Duodenal mucosa (tissue), 2 donors: Measurements from ENCODE around the gene TIMP3.

Source experiments
- H3K27ac ChIP-seq: one replicate; pipeline ENCODE4 v1.7.0; 2013; ENCODE audit warnings: low read depth, low read length
- H3K27me3 ChIP-seq, 2 donors: one replicate each; pipeline ENCODE4 v1.7.0; 2013; ENCODE audit warnings: low read length in 2 of 2, control low read depth in 1 of 2; ENCODE audit not compliant: insufficient read depth in 2 of 2, control insufficient read depth in 1 of 2
- H3K36me3 ChIP-seq, 2 donors: one replicate each; pipeline ENCODE4 v1.7.0; 2013; ENCODE audit warnings: low read length in 2 of 2, control low read depth in 1 of 2; ENCODE audit not compliant: insufficient read depth in 2 of 2, control insufficient read depth in 1 of 2
- H3K4me1 ChIP-seq, 2 donors: one replicate each; pipeline ENCODE4 v1.7.0; 2013; ENCODE audit warnings: low read length in 2 of 2, control low read depth in 1 of 2; ENCODE audit not compliant: insufficient read depth in 2 of 2, control insufficient read depth in 1 of 2
- H3K4me3 ChIP-seq, 2 donors: one replicate each; pipeline ENCODE4 v1.7.0; 2013; ENCODE audit warnings: low read length in 2 of 2, low read depth in 1 of 2
- H3K9ac ChIP-seq, 2 donors: one replicate each; pipeline ENCODE4 v1.7.0; 2013; ENCODE audit warnings: low read length in 2 of 2, low read depth in 1 of 2
- H3K9me3 ChIP-seq, 2 donors: one replicate each; pipeline ENCODE4 v1.7.0; 2013; ENCODE audit warnings: low read length in 2 of 2, control low read depth in 1 of 2; ENCODE audit not compliant: control insufficient read depth in 1 of 2

Gene TIMP3

DNA sequence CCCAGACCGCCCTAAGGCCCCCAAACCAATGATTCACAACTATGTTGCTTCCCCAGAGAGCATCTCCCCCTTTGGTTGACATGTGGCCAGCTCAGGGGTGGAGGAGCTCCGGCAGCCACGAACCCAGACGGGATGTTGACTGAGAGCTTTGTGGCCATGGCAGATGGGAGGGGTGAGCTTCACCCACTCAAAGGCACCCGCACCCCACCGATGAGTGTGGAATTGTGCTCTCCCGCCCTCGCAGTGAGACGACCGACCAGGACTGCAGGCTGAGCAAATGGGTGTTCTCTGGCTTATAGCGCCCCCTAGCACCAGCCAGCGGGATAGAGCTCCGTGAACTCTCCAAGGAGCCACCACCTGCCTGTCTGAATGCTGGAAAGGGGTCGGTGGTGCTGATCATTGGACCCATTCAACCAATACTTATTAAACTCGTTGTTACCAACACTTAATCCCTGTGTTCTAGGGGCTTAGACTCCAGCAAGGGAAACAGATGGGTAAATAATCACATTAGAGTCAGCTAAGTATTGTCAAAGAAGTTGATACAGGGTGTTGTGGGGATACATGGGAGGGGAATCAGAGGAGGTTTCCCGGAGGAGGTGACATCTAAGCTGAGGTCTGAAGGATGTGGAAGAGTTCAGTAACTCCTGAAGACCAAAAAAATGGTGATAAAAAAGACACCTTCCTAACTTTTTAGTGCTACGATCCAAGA lies 4.5 kb upstream of the TIMP3 start:
- H3K4me3 ChIP-seq: no peak overlapping the region

DNA sequence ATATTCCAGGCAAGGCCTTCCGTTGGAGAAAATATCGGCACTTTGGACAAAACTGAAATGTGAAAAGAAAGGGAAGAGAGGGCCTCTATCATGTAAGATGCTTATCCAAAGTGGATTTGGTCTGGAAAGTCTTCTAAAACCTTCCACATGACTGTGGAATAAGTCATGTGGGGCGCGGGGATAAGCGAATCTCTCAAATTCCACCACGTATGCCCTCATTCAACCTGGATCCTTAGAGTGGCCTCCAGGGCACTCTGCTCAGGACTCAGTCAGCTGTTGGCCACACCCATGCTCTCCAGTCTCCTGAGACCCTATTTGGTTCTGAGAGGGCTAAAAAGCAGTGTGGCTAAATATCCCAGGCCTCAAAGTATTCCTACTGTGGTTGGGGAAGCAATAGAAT lies 2.0 kb upstream of the TIMP3 start:
- H3K4me1 ChIP-seq: peaks cover 4 to 6% of the 10 kb centered on the region in 2 donors
- H3K9me3 ChIP-seq: no peaks in the 10 kb centered on the region
- no peak overlapping the region for H3K27ac ChIP-seq
- H3K4me3 ChIP-seq: no peak overlapping the region
- no peak overlapping the region for H3K9ac ChIP-seq
- no peaks in the 10 kb centered on the region for H3K36me3 ChIP-seq
- H3K27me3 ChIP-seq: peaks cover 18 to 32% of the 10 kb centered on the region in 2 donors

More for the DNA sequence above, 4.5 kb upstream of the TIMP3 start:
- H3K27me3 ChIP-seq: peaks cover 10 to 15% of the 10 kb centered on the region in 2 donors
- no peaks in the 10 kb centered on the region for H3K36me3 ChIP-seq
- H3K4me1 ChIP-seq: peaks cover 4 to 6% of the 10 kb centered on the region in 2 donors
- no peaks in the 10 kb centered on the region for H3K9me3 ChIP-seq
- H3K27ac ChIP-seq: no peak overlapping the region
- no peak overlapping the region for H3K9ac ChIP-seq

DNA sequence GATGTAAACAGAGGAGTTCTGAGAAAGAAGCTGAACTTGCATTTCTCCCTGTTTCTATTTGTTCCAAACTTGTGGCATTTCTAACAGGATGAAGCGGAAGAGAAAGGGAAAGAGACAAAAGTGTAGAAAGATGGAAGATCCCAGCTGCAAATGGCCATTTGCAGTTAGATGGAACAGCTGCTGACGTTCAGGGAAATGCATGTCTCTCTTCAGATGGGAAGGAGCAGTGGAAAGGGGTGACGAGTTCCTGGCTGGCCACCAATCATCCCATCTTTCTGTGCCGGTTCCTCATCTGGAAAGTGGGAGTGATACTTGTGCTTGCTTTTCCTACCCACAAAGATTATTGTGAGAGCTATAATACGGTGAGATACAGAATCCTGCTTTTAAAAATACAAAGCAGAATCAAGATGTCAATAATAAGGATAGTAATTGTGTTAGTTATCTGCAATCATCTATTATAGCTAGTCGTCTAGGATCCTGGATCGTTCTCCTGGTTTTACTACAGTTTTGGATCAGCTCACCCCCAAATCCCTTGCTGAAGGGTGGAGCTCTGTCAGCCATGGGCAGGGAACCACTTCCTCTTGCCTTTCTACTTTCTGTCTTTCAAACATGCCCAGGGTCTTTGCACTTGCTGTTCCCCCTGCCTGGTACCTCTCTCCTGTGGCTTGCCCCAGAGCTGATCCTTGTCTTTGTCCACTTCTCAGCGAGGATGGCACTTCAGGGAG lies 1.2 kb upstream of the TIMP3 start:
- no peak overlapping the region for H3K27ac ChIP-seq
- no peaks in the 10 kb centered on the region for H3K9me3 ChIP-seq
- H3K9ac ChIP-seq: no peak overlapping the region
- no peaks in the 10 kb centered on the region for H3K36me3 ChIP-seq
- H3K4me3 ChIP-seq: no peak overlapping the region
- H3K4me1 ChIP-seq: peaks cover 4 to 6% of the 10 kb centered on the region in 2 donors
- H3K27me3 ChIP-seq: peaks cover 18 to 32% of the 10 kb centered on the region in 2 donors

DNA sequence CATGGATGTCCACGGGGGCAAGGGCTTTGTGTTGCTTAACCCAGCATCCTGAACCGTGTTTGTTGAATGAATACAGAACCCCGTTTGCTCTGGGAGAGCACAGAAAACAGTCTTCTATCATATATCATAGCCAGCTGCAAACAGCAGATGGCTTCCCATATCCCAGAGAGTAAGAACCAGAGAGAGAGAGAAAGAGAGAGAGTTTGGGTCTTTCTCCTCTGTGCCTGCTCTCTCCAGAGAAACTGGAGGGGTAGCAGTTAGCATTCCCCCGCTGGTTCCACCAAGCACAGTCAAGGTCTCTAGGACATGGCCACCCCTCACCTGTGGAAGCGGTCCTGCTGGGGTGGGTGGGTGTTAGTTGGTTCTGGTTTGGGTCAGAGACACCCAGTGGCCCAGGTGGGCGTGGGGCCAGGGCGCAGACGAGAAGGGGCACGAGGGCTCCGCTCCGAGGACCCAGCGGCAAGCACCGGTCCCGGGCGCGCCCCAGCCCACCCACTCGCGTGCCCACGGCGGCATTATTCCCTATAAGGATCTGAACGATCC lies 440 bp upstream of the TIMP3 start:
- Histone ChIP-seq H3K4me1 (peaks cover 4 to 6% of the 10 kb centered on the region in 2 donors), H3K9me3 (no peaks in the 10 kb centered on the region), H3K27me3 (peaks cover 18 to 32% of the 10 kb centered on the region in 2 donors), H3K27ac (peak overlapping the region; percentile 65), H3K36me3 (no peaks in the 10 kb centered on the region), H3K9ac (peak overlapping the region; percentile 16 to 18), H3K4me3 (peak overlapping the region in 1 of 2 donors; percentile 15)

DNA sequence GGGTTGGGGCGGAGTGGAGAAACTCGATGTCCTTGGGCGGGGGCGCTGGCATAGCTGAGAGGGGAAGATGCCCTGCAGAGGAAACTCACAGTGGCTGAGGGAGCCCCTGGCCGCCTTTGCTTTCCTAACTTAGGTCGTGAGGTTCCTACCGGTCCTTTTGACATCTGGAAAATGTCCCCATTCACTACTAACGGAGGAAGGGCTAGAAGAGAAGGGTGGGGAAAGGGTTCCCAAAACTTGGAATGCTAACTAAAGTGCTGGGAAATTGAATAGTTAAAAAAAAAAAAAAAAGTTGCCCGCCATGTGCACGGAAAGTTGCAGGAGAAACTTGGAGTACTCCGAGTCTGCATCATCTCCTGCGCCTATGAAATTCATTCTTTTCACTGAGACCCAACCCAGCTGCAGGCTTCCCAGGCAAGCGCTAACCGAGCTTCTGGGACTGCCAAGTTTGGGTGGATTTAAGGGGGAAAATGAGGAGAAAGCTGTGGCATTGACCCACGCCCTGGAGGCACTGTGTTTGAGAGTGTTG lies 796 bp downstream of the TIMP3 start:
- Histone ChIP-seq H3K9me3 (no peaks in the 10 kb centered on the region), H3K36me3 (no peaks in the 10 kb centered on the region), H3K27me3 (peaks cover 18 to 32% of the 10 kb centered on the region in 2 donors), H3K27ac (peak overlapping the region; percentile 48), H3K4me3 (peak overlapping the region; percentile 61 to 63), H3K4me1 (peaks cover 0 to 4% of the 10 kb centered on the region in 2 donors), H3K9ac (peak overlapping the region; percentile 47 to 49)

DNA sequence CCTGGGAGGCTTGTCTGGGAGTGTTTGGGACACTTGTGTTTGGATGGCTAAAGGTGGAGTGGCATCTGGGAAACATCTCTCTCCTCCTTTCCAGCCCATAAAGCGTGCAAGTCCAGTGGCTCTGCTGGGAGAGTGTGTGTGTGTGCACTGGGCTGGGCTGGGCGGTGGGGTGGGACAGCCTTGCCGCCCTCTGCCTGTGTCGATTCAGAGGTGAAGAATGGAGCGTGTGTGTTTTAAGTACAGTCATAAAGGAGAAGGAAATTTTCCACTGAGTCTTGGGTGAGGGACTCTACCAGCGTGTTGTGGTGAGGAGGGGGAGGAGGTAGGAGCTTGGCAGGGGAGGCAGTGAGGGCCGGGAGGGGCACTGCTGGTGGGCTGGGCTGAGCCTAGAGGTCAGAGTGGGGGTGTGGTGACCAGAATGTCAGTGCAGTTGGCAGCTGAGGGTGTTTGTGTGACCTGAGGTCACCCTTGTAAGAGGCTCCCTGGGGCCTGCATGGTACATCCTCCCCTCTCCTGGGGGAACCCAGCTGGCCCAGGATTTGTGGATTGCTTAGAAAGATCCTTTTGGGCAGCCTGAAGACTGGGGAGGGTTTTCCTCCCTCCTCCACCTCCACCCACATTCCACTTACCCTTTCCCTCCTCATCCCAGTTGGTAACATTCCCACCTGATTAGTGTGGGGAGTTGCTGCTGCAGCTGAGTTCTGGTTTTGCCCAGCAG lies 1.7 kb downstream of the TIMP3 start:
- peak overlapping the region; percentile 48 for H3K27ac ChIP-seq
- H3K27me3 ChIP-seq: peaks cover 18 to 32% of the 10 kb centered on the region in 2 donors
- no peaks in the 10 kb centered on the region for H3K36me3 ChIP-seq
- peak overlapping the region; percentile 61 to 63 for H3K4me3 ChIP-seq
- H3K9me3 ChIP-seq: no peaks in the 10 kb centered on the region
- H3K4me1 ChIP-seq: peaks cover 2 to 9% of the 10 kb centered on the region in 2 donors
- peak overlapping the region; percentile 47 to 49 for H3K9ac ChIP-seq

DNA sequence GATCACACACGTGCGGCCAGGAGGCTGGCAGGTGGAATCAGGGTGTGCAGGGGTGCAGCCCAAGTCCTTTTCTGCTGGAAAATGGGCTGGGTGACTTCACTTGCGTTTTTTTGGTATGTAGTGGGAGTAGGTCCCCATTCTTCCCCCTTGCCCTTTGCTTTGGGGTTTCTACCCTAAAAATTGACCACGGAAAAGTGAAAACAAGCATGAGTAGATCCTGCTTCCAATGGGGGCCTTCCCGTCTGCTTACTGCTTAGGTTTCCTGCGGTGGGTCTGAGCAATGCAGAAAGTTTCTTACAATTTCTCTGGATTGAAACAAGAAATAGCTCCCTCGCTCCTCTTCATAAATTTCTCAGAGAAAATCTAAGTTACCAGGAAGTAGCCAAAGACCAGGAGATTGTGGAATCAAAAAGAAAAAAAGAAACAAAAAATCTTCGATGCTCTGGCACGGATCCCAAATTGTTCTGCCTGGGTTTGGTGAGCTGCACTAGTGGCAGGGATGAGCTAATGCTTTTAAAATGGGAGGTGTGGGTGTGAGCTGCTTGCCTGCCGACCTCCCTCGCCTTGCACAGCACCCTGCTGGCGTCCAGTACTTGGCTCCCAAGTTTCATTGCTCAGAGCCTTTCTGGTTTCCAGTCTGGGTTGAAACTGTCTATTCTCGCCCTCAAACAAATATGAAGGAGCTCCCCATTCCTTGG lies 2.4 kb downstream of the TIMP3 start:
- Histone ChIP-seq H3K9ac (peak overlapping the region in 1 of 2 donors; percentile 49), H3K4me1 (peaks cover 8 to 9% of the 10 kb centered on the region in 2 donors), H3K4me3 (peak overlapping the region; percentile 61 to 63), H3K27ac (no peak overlapping the region), H3K27me3 (peaks cover 18 to 32% of the 10 kb centered on the region in 2 donors), H3K36me3 (no peaks in the 10 kb centered on the region), H3K9me3 (no peaks in the 10 kb centered on the region)

DNA sequence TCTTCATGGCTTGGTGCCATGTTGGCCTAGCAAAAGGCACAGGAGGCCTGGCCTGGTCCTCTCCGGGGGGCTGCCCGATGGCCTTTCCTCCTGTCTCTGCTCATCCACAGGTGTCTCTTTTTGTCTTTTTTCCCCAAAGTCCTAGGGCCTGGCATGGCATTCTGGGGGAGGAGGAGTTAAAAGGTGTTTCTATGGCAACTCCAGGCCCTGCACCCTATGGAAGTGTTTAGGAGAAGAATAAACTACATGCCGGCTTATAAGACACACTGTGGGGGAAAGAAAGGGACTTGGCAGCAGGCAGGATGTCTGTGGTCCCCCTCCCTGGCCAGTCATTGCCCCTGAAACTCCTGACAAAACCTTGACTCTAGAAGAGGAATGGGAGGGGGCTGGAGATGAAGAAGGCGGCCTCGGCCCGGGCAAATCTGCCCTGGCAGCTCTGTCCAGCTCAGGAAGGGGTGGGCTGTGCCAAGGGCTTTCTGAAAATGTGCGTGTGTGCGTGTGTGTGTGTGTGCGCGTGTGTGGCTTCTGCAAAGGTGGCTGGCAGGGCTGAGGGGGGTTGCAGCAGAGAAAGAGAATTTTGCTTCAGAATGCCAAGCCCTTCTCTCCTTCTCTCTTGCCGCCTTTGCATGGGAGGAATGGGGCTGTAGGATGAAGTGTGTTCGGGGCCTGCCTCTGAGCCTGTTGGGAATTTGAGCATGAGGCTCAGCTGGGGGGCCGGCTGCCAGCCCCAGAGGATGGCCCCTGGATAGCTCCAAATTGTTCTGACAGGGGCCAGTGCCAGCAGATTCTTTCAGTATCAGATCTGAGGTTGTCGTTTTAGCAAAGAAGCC lies 3.2 kb downstream of the TIMP3 start:
- no peak overlapping the region for H3K27ac ChIP-seq
- peaks cover 9 to 10% of the 10 kb centered on the region in 2 donors for H3K4me1 ChIP-seq
- no peak overlapping the region for H3K4me3 ChIP-seq
- H3K9ac ChIP-seq: no peak overlapping the region
- H3K27me3 ChIP-seq: peaks cover 18 to 30% of the 10 kb centered on the region in 2 donors
- H3K9me3 ChIP-seq: no peaks in the 10 kb centered on the region
- no peaks in the 10 kb centered on the region for H3K36me3 ChIP-seq
